Esophagus squamous epithelium (tissue), 4 donors: Measurements from ENCODE around the gene NUDCD3.

Source experiments
- CTCF ChIP-seq, 6 experiments: fragments of 450-650 bp in 4 of 6; fragments of 200-600 bp in 2 of 6; sonication (generic) in 2 of 6; IDR thresholded peaks; one replicate each; pipeline ENCODE4 v1.5.1; 2016 to 2019; ENCODE audit warnings: antibody characterized with exemption in 6 of 6, mild to moderate bottlenecking in 4 of 6, moderate library complexity in 4 of 6
- POLR2A ChIP-seq, 4 donors: fragments of 450-650 bp; IDR thresholded peaks; one replicate each; pipeline ENCODE4 v1.6.1; 2017; ENCODE audit warnings: antibody characterized with exemption in 4 of 4, mild to moderate bottlenecking in 4 of 4, moderate library complexity in 3 of 4

DNA sequence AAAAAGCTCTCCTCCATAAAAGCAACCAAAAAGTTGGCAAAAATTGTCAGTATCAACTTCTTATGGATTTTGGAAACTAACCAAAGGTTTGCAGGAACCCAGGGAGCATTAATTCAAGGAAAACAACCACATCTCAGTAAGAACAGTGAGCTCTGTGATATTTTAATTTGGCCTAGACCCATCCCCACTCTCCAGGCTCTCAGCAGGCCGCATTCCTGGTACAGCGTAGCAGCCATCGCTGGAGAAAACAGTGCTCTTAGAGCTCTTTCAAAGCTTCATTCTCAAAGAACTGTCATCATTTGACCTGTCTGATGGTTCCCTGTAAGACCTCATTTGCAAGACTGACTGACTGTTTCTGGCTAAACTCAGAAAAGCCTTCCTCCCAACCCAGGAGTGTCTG lies 81.9 kb downstream of the NUDCD3 start:
- TF ChIP-seq CTCF (IDR thresholded peaks at IDR 0.05): no peak
- no peak for TF ChIP-seq POLR2A (IDR thresholded peaks at IDR 0.05)
